A673 (cell line): ENCODE results near the gene FOXC1. TPM values are rescaled to one million over a fixed set of nuclear protein-coding genes. Genes with fewer than 3 reads are reported as not detected.

Experiments
- BruUV-seq: library from RNA; stranded (reverse); fragments of 400-500 nt; replicated peaks from 2 replicates; lab custom pipeline; 2021; lab: Mats Ljungman, UMichigan
- CTCF ChIA-PET: fragments of 300-600 bp; sonication (Branson Sonifier 250); formaldehyde crosslinking; loops from one replicate; lab custom pipeline; 2022; ENCODE audit warnings: antibody characterized with exemption; lab: Charles Lee
- POLR2A ChIA-PET: fragments of 300-600 bp; sonication (Branson Sonifier 250); formaldehyde crosslinking; loops from one replicate; lab custom pipeline; 2022; ENCODE audit warnings: antibody characterized with exemption; ENCODE audit not compliant: low non-redundant PET; lab: Charles Lee
- DNase-seq: peaks from one replicate; pipeline ENCODE4 v3.0.0-alpha.2; 2015; ENCODE audit warnings: low spot score
- H3K27ac ChIP-seq: fragments of 200-600 bp; sonication (generic); 2 replicates; pipeline ENCODE4 v1.5.1; 2016; ENCODE audit warnings: mixed run types, low read depth, mild to moderate bottlenecking, mixed read lengths, antibody characterized with exemption, low read length; ENCODE audit not compliant: poor library complexity, severe bottlenecking
- H3K27me3 ChIP-seq: fragments of 200-600 bp; sonication (generic); replicated peaks from 2 replicates; pipeline ENCODE4 v1.6.1; 2017; ENCODE audit warnings: mixed run types, low read depth, mild to moderate bottlenecking, mixed read lengths, antibody characterized with exemption, low read length; ENCODE audit not compliant: insufficient read depth, poor library complexity
- H3K36me3 ChIP-seq: fragments of 200-600 bp; sonication (generic); 2 replicates; pipeline ENCODE4 v1.6.1; 2016; ENCODE audit warnings: mixed run types, mild to moderate bottlenecking, mixed read lengths, antibody characterized with exemption, low read length; ENCODE audit not compliant: insufficient read depth, poor library complexity, severe bottlenecking
- H3K4me1 ChIP-seq: fragments of 200-600 bp; sonication (generic); 2 replicates; pipeline ENCODE4 v1.6.1; 2017; ENCODE audit warnings: mixed run types, mild to moderate bottlenecking, mixed read lengths, antibody characterized with exemption, low read length; ENCODE audit not compliant: insufficient read depth, poor library complexity, severe bottlenecking
- H3K4me3 ChIP-seq: fragments of 200-600 bp; sonication (generic); 2 replicates; pipeline ENCODE4 v1.5.1; 2016; ENCODE audit warnings: low read depth, mixed run types, mild to moderate bottlenecking, mixed read lengths, low read length; ENCODE audit not compliant: poor library complexity, severe bottlenecking
- H3K9me3 ChIP-seq: fragments of 200-600 bp; sonication (generic); 2 replicates; pipeline ENCODE4 v1.6.1; 2016; ENCODE audit warnings: mixed run types, low read depth, mild to moderate bottlenecking, mixed read lengths, antibody characterized with exemption, low read length; ENCODE audit not compliant: poor library complexity, severe bottlenecking
- CTCF ChIP-seq: fragments of 300-800, 200-600 bp; sonication (generic); conservative IDR thresholded peaks from 2 replicates; pipeline ENCODE4 v1.5.1; 2017; ENCODE audit warnings: low read depth, mild to moderate bottlenecking, antibody characterized with exemption, low read length, moderate library complexity, mixed read lengths
- EZH2 ChIP-seq: fragments of 200-600 bp; sonication (generic); IDR thresholded peaks from 2 replicates; pipeline ENCODE4 v1.6.1; 2017; ENCODE audit warnings: borderline replicate concordance, low read depth, mild to moderate bottlenecking, mixed read lengths, antibody characterized with exemption, low read length; ENCODE audit not compliant: poor library complexity, severe bottlenecking
- intact Hi-C: fragments of 100-400 bp; cut with micrococcal nuclease; formaldehyde crosslinking; loops from one replicate; pipeline ENCODE4 v1.10.0; 2022; ENCODE audit not compliant: unreplicated experiment
- total RNA-seq: library from RNA; stranded (reverse); gene quantifications from 2 replicates; pipeline ENCODE4 v1.2.3, GENCODE V29; 2021

Gene FOXC1
- total RNA-seq, 1 experiment from 2014 or later: 0.49 TPM

- Histone ChIP-seq H3K4me1 (no peaks in the 10 kb centered on the region), H3K9me3 (no peaks in the 10 kb centered on the region), H3K36me3 (no peaks in the 10 kb centered on the region), H3K27me3 (no peaks in the 10 kb centered on the region), H3K27ac (no peak overlapping the region), H3K4me3 (no peak overlapping the region)
- TF ChIP-seq EZH2: no peak
- TF ChIP-seq CTCF: no peak
- intact Hi-C loops: no loop called here
- ChIA-PET POLR2A (no interaction called here), CTCF (no interaction called here)
- BruUV-seq: no TSS peak
- DNase-seq: no peak
Measured at GRCh38 chr6:1577146-1577680, 32.5 kb upstream of the FOXC1 start.

DNA sequence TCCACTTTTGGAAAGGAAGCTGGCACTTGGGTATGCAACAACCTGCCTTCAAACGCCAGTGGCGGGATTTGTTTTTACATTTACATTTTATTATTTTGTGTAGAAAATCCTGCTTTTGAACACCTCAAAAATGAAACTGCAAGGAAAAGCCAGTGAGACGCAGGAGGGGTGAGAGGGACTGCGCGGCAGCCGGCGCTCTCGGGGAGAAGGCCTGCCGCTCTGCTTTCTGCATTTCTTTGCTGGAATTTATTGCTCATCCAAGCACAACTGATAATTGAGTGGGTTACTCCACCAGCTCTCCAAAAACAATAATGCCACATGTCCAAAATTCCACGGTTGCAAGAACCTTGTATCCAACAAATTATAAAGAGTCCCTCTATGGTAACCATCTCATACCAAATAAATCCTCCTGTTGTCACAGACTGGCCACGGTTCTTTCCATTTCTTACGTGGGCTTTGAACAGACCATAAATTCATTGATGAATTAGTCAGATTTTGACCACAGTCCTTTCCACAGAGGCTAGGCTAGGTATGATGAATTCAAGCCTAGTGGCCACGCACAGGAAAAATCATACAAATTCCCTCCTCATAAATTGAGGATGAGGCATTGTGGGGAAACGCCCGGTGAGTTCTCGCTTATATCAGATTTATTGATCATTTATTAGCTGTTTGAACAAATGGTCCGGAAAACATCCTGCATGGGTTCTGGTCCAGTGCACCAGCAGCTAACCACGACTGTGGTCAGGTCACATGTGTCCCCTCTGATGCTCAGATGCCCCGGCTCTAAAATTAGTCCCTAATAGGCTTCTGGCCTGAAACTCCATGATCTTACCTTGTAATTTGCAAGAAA lies 31.6 kb upstream of the FOXC1 start:
- no peaks in the 10 kb centered on the region for H3K9me3 ChIP-seq
- H3K27me3 ChIP-seq: no peaks in the 10 kb centered on the region
- intact Hi-C loops: no loop called here
- CTCF ChIA-PET: no interaction called here
- H3K4me3 ChIP-seq: no peak overlapping the region
- H3K36me3 ChIP-seq: no peaks in the 10 kb centered on the region
- no peak overlapping the region for H3K27ac ChIP-seq
- POLR2A ChIA-PET: no interaction called here
- H3K4me1 ChIP-seq: no peaks in the 10 kb centered on the region
- no TSS peak for BruUV-seq
- no peak for DNase-seq
- TF ChIP-seq EZH2 (no peak), CTCF (no peak)

GRCh38 chr6:1579096-1579495 lies 30.6 kb upstream of the FOXC1 start:
- H3K27me3 ChIP-seq: no peaks in the 10 kb centered on the region
- H3K36me3 ChIP-seq: no peaks in the 10 kb centered on the region
- POLR2A ChIA-PET: no interaction called here
- no peak for DNase-seq
- no peak overlapping the region for H3K27ac ChIP-seq
- intact Hi-C loops: no loop called here
- no peak for TF ChIP-seq CTCF
- TF ChIP-seq EZH2: no peak
- no TSS peak for BruUV-seq
- no peaks in the 10 kb centered on the region for H3K9me3 ChIP-seq
- CTCF ChIA-PET: no interaction called here
- no peaks in the 10 kb centered on the region for H3K4me1 ChIP-seq
- H3K4me3 ChIP-seq: no peak overlapping the region
